ENCODE results near the gene IL16. TPM values are rescaled to one million over a fixed set of nuclear protein-coding genes. Genes with fewer than 3 reads are reported as not detected.

IL16 gene
- total RNA-seq, 4 donors from 2014 or later = 8.2 to 19.9 (median 13.7) TPM

- TF ChIP-seq POLR2AphosphoS5 (IDR thresholded peaks at IDR 0.05) (no peak), EP300 (IDR thresholded peaks at IDR 0.05) (no peak), POLR2A (IDR thresholded peaks at IDR 0.05) (no peak)
- TF ChIP-seq, protein P1, sequence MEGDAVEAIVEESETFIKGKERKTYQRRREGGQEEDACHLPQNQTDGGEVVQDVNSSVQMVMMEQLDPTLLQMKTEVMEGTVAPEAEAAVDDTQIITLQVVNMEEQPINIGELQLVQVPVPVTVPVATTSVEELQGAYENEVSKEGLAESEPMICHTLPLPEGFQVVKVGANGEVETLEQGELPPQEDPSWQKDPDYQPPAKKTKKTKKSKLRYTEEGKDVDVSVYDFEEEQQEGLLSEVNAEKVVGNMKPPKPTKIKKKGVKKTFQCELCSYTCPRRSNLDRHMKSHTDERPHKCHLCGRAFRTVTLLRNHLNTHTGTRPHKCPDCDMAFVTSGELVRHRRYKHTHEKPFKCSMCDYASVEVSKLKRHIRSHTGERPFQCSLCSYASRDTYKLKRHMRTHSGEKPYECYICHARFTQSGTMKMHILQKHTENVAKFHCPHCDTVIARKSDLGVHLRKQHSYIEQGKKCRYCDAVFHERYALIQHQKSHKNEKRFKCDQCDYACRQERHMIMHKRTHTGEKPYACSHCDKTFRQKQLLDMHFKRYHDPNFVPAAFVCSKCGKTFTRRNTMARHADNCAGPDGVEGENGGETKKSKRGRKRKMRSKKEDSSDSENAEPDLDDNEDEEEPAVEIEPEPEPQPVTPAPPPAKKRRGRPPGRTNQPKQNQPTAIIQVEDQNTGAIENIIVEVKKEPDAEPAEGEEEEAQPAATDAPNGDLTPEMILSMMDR (IDR thresholded peaks at IDR 0.05) = no peak
- DNase-seq (ENCODE audit: low spot score in 2 of 2) = no peak
- Histone ChIP-seq H3K27ac (no peak overlapping the region), H3K27me3 (no peaks in the 10 kb centered on the region), H3K4me3 (no peak overlapping the region), H3K36me3 (no peaks in the 10 kb centered on the region), H3K9me3 (no peaks in the 10 kb centered on the region), H3K4me1 (peaks cover 9% of the 10 kb centered on the region)
- 84% methylated on average over 4 of the region's 4 CpGs for WGBS
Observed at GRCh38 chr15:81274255-81274654, 77.6 kb downstream of the IL16 start.

GRCh38 chr15:81274931-81275707 lies 78.4 kb downstream of the IL16 start:
- H3K36me3 ChIP-seq = peaks cover 8% of the 10 kb centered on the region
- TF ChIP-seq POLR2AphosphoS5 (IDR thresholded peaks at IDR 0.05) (no peak), POLR2A (IDR thresholded peaks at IDR 0.05) (no peak)
- TF ChIP-seq, protein P1 (IDR thresholded peaks at IDR 0.05) = peak; percentile 76 to 84
- H3K27ac ChIP-seq = no peak overlapping the region
- peaks cover 9% of the 10 kb centered on the region for H3K4me1 ChIP-seq
- H3K27me3 ChIP-seq = no peaks in the 10 kb centered on the region
- H3K4me3 ChIP-seq = no peak overlapping the region
- no peaks in the 10 kb centered on the region for H3K9me3 ChIP-seq
- 12% methylated on average over 11 of the region's 11 CpGs for WGBS
- DNase-seq (ENCODE audit: low spot score in 2 of 2) = peak in 1 of 2 donors; percentile 84

DNA sequence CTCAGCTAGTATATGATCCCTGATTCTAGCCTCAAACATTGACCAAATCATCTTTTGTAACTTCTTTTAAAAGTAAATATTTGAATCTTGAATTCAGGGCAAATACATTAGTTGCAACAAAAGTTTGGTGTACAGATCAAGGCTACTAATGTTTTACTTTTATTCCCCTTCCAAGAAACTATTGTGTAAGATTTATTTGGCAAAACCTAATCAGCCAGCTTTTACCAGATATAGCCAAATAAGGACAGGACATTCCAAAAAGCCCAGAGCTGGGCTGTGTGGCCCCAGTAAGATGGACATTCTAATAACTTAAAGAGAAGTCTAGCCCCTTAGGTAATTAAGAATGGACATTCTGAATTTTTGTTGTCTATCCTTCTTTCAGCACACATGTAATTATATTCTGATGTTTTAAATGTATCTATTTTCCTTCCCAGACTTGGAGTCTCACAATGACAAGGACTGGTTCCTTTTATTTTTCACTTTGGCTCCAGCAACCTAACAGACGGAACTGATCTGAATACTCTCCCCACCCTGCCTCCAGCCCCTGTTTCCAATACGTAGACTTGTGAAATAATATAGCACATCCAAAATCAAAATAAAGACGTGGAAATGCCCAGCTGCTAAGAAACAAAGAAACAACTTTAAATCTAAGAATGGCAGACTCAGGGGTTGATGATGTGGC lies 79.2 kb downstream of the IL16 start:
- DNase-seq (ENCODE audit: low spot score in 2 of 2) = no peak
- no peak for TF ChIP-seq EP300 (IDR thresholded peaks at IDR 0.05)
- TF ChIP-seq POLR2AphosphoS5 (IDR thresholded peaks at IDR 0.05) = no peak
- TF ChIP-seq POLR2A (IDR thresholded peaks at IDR 0.05) = no peak
- TF ChIP-seq, protein P1 (IDR thresholded peaks at IDR 0.05) = no peak
- no peaks in the 10 kb centered on the region for H3K27me3 ChIP-seq
- H3K27ac ChIP-seq = peak overlapping the region; percentile 57
- peaks cover 11% of the 10 kb centered on the region for H3K36me3 ChIP-seq
- no peaks in the 10 kb centered on the region for H3K9me3 ChIP-seq
- WGBS = 76% methylated on average over 3 of the region's 3 CpGs
- H3K4me1 ChIP-seq = peaks cover 16% of the 10 kb centered on the region
- no peak overlapping the region for H3K4me3 ChIP-seq

- H3K27me3 ChIP-seq = no peaks in the 10 kb centered on the region
- TF ChIP-seq, protein P1 (IDR thresholded peaks at IDR 0.05) = no peak
- TF ChIP-seq POLR2AphosphoS5 (IDR thresholded peaks at IDR 0.05) (no peak), POLR2A (IDR thresholded peaks at IDR 0.05) (no peak), EP300 (IDR thresholded peaks at IDR 0.05) (no peak)
- 92% methylated on average over 2 of the region's 2 CpGs for WGBS
- no peak for DNase-seq (ENCODE audit: low spot score in 2 of 2)
- no peaks in the 10 kb centered on the region for H3K9me3 ChIP-seq
- peaks cover 12% of the 10 kb centered on the region for H3K36me3 ChIP-seq
- no peak overlapping the region for H3K27ac ChIP-seq
- H3K4me3 ChIP-seq = no peak overlapping the region
- H3K4me1 ChIP-seq = peaks cover 23% of the 10 kb centered on the region
Observed at GRCh38 chr15:81276967-81277366, 80.3 kb downstream of the IL16 start.

DNA sequence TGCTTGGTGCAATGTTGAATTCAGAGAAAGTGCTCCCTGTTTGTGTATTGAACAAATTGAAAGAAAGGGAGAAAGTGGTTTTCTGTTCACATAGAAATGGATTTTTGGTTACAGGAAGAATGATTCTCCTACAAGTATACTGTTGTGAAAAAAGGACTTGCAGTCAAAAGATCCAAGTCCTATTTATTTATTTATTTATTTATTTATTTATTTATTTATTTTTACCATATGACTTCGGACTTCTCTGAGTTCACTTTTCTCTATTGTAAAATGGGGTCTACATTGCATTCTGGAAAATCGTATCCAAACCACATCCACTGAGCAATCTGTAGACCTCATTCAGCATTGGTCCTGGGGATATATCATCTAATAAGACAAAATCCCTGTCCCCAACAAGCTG lies 81.2 kb downstream of the IL16 start:
- 96% methylated on average over 2 of the region's 2 CpGs for WGBS
- no peak for TF ChIP-seq EP300 (IDR thresholded peaks at IDR 0.05)
- no peak for TF ChIP-seq POLR2AphosphoS5 (IDR thresholded peaks at IDR 0.05)
- no peak for TF ChIP-seq POLR2A (IDR thresholded peaks at IDR 0.05)
- TF ChIP-seq, protein P1 (IDR thresholded peaks at IDR 0.05) = no peak
- Histone ChIP-seq H3K36me3 (peaks cover 15% of the 10 kb centered on the region), H3K4me1 (peaks cover 23% of the 10 kb centered on the region), H3K4me3 (no peak overlapping the region), H3K9me3 (no peaks in the 10 kb centered on the region), H3K27me3 (no peaks in the 10 kb centered on the region), H3K27ac (no peak overlapping the region)
- DNase-seq (ENCODE audit: low spot score in 2 of 2) = no peak
